Peyer's patch (tissue), 4 donors: ENCODE results near the gene PPIB. TPM values are rescaled to one million over a fixed set of nuclear protein-coding genes. Genes with fewer than 3 reads are reported as not detected.

ENCODE experiments used
- DNase-seq, 3 donors: peaks; one replicate each; pipeline ENCODE4 v3.0.0-alpha.2; 2017 to 2019
- H3K27ac ChIP-seq, 4 donors: fragments of 200-600 bp; sonication (generic); one replicate each; pipeline ENCODE4 v1.5.1; 2016 to 2019
- H3K27me3 ChIP-seq, 2 donors: fragments of 200-600 bp; sonication (generic); one replicate each; pipeline ENCODE4 v1.5.1; 2019
- H3K36me3 ChIP-seq, 3 donors: fragments of 200-600 bp; sonication (generic); one replicate each; pipeline ENCODE4 v1.5.1; 2016 to 2019
- H3K4me1 ChIP-seq, 4 donors: fragments of 200-600 bp; sonication (generic); one replicate each; pipeline ENCODE4 v1.5.1; 2016 to 2019
- H3K4me3 ChIP-seq, 4 donors: fragments of 200-600 bp; sonication (generic); 1 replicate in 3 of 4; 2 replicates in 1 of 4; pipeline ENCODE4 v1.5.1; 2016 to 2019; ENCODE audit warnings: mild to moderate bottlenecking in 1 of 4
- H3K9me3 ChIP-seq, 4 donors: fragments of 200-600 bp; sonication (generic); one replicate each; pipeline ENCODE4 v1.5.1; 2016 to 2019; ENCODE audit warnings: mild to moderate bottlenecking in 1 of 4
- POLR2A ChIP-seq, 2 donors: fragments of 450-650 bp; IDR thresholded peaks; one replicate each; pipeline ENCODE4 v1.5.1; 2017; ENCODE audit warnings: antibody characterized with exemption in 2 of 2, mild to moderate bottlenecking in 2 of 2, moderate library complexity in 2 of 2
- total RNA-seq, 4 donors: library from RNA; depleted of rRNA; stranded (reverse); fragments of >200 nt; gene quantifications; one replicate each; pipeline ENCODE4 v1.1.0, GENCODE V29; 2016
- TF ChIP-seq, protein P1 (sequence below), 6 experiments: fragments of 450-650 bp in 4 of 6; fragments of 200-600 bp in 2 of 6; sonication (generic) in 1 of 6; IDR thresholded peaks; one replicate each; pipeline ENCODE4 v1.5.1; 2017 to 2019; ENCODE audit warnings: antibody characterized with exemption in 6 of 6, mild to moderate bottlenecking in 3 of 6, moderate library complexity in 1 of 6

The PPIB gene
- total RNA-seq, 4 donors from 2014 or later, result 120 to 244 (median 200) TPM

DNA sequence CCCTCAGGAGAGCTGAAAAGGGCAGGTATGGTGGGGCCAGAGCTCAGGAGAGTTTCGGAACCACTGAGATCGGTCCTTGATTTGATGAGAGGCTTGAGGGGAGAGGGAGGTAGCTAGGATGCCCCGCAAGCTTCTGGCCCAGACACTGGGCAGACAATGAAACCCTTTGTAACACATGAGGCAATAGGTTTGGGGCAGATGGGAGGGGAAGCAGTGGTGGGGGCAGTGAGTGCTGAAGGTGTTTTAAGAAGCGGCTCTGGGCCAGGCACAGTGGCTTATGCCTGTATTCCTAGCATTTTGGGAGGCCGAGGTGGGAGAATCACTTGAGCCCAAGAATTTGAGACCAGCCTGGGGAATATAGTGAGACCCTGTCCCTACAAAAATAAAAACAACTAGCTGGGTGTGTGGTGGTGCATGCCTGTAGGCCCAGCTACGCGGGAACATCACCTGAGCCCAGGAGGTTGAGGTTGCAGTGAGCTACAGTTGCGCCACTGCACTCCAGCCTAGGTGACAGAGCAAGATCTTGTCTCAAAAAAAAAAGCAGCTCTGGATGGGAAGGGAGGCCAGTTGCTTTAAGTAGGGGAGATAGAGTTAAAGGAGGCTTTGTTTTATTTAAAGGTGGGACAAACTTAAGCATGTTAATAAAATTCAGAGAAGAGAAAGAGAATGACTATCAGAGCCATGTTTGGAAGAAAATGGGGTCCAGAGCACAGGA is 20.9 kb downstream of the PPIB start:
- DNase-seq, result no peak
- H3K27me3 ChIP-seq, result no peaks in the 10 kb centered on the region
- H3K4me3 ChIP-seq, result no peak overlapping the region
- TF ChIP-seq, protein P1, sequence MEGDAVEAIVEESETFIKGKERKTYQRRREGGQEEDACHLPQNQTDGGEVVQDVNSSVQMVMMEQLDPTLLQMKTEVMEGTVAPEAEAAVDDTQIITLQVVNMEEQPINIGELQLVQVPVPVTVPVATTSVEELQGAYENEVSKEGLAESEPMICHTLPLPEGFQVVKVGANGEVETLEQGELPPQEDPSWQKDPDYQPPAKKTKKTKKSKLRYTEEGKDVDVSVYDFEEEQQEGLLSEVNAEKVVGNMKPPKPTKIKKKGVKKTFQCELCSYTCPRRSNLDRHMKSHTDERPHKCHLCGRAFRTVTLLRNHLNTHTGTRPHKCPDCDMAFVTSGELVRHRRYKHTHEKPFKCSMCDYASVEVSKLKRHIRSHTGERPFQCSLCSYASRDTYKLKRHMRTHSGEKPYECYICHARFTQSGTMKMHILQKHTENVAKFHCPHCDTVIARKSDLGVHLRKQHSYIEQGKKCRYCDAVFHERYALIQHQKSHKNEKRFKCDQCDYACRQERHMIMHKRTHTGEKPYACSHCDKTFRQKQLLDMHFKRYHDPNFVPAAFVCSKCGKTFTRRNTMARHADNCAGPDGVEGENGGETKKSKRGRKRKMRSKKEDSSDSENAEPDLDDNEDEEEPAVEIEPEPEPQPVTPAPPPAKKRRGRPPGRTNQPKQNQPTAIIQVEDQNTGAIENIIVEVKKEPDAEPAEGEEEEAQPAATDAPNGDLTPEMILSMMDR (IDR thresholded peaks at IDR 0.05), result no peak
- no peak for TF ChIP-seq POLR2A (IDR thresholded peaks at IDR 0.05)
- H3K9me3 ChIP-seq, result no peaks in the 10 kb centered on the region
- no peaks in the 10 kb centered on the region for H3K4me1 ChIP-seq
- H3K27ac ChIP-seq, result no peak overlapping the region
- peaks cover 0 to 49% (median 0%) of the 10 kb centered on the region in 3 donors for H3K36me3 ChIP-seq

DNA sequence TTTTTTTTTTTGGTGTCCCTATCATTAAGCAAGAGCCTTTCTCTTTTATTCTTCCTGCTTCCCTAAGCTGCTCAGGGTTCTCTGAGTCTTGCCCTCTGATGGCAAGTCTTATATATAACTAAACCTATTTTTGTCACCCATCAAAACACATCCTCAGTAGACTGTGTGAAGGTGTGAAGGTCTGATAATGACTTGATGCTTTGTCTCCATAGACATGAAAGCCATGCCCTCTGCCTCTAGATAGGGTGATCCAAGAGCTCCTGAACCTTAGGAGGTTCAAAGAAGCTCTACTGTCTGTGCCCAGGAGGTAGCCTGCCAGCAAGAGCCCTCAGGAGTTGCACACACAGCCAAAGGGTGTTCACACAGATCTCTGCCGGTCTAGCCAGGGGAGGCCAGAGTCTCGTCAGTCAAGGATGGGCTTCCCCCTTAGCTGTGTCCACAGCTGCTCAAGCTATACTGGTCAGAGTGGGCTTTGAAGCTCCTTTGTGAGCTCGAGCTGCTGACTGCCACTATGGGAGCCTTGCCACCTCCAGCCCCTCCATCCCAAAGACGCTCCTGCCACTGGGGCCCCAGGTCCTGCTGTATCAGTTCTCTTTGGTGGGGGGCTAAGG is 24.4 kb downstream of the PPIB start:
- Histone ChIP-seq H3K9me3 (no peaks in the 10 kb centered on the region), H3K36me3 (peaks cover 0 to 74% (median 0%) of the 10 kb centered on the region in 3 donors), H3K27me3 (no peaks in the 10 kb centered on the region), H3K4me1 (no peaks in the 10 kb centered on the region), H3K4me3 (no peak overlapping the region), H3K27ac (no peak overlapping the region)
- TF ChIP-seq, protein P1 (IDR thresholded peaks at IDR 0.05), result no peak
- no peak for TF ChIP-seq POLR2A (IDR thresholded peaks at IDR 0.05)
- no peak for DNase-seq

DNA sequence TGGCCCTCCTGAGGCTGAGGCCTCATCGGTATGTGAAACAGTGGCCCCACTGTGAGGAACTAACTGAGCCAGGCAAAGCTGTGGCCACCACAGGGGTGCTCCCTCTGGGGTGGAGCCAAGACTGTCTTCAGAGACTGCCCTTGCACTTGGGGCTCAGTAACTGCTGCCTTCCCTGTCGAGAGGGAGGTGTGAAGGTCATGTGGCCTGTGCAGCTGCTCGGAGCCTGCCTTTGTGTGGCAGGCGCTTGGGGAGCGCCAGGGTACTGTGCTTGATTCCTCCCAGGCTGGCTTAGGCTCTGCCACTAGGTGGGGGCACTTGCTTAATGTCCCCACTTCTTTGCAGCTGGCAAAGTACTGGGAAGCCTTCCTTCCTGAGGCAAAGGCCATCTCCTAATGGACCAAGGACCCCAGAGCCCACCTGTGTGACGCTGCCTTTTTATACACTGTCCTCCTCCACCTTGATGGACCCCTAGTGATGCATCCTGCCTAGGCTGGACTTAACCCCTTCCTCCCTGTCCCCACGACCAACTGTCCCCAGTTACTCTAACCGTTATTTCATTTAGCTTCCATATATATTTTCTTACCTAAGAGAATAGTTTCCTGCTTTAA is 25.5 kb downstream of the PPIB start:
- H3K27ac ChIP-seq, result no peak overlapping the region
- peaks cover 0 to 78% (median 0%) of the 10 kb centered on the region in 3 donors for H3K36me3 ChIP-seq
- DNase-seq, result peak in 2 of 3 donors; percentile 54 to 58
- no peaks in the 10 kb centered on the region for H3K9me3 ChIP-seq
- TF ChIP-seq POLR2A (IDR thresholded peaks at IDR 0.05), result no peak
- TF ChIP-seq, protein P1 (IDR thresholded peaks at IDR 0.05), result peak in 2 of 6 experiments; percentile 12 to 16
- H3K4me3 ChIP-seq, result no peak overlapping the region
- H3K4me1 ChIP-seq, result no peaks in the 10 kb centered on the region
- H3K27me3 ChIP-seq, result no peaks in the 10 kb centered on the region

DNA sequence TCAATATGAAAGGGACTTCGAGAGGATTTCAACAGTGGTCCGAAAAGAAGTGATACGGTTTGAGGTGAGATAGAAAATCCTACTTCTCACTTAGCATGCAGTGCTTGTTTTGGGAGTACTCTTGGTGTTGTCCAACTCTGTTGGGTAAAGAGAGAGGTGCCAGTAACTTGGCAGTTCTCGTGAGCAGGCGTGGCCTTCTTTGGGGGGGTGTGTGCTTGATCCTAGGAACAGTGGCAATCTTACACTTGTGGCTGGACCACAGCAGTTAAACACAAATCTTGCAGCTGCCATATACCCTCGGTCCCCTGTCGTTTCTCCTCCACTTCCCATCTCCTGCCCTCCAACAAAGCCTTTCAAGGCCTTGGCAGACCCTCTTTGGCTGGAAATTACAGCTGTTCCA is 26.5 kb downstream of the PPIB start:
- Histone ChIP-seq H3K27me3 (no peaks in the 10 kb centered on the region), H3K36me3 (peaks cover 0 to 80% (median 0%) of the 10 kb centered on the region in 3 donors), H3K4me1 (no peaks in the 10 kb centered on the region), H3K4me3 (no peak overlapping the region), H3K9me3 (no peaks in the 10 kb centered on the region), H3K27ac (no peak overlapping the region)
- no peak for DNase-seq
- TF ChIP-seq, protein P1 (IDR thresholded peaks at IDR 0.05), result no peak
- TF ChIP-seq POLR2A (IDR thresholded peaks at IDR 0.05), result no peak

DNA sequence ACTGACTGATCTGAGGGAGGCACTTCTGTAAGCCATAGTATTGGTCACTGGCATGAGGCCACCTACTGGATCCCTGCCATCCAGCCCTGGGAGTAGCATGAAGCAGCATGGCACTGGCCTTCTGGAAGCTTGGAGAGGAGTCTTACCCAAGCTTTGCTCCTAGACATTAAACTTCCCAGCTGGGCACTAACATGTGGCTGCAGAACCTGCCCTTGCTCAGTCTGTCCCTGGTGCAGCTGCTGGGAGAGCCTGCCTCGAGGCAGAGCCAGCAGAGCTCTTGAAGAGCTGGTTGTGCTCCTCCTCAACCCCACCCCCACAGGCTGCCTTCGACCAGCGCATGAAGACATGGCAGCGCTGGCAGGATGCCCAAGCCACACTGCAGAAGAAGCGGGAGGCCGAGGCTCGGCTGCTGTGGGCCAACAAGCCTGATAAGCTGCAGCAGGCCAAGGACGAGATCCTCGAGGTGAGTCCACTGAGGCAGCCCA is 28.4 kb downstream of the PPIB start:
- H3K36me3 ChIP-seq, result peaks cover 0 to 95% (median 0%) of the 10 kb centered on the region in 3 donors
- TF ChIP-seq, protein P1 (IDR thresholded peaks at IDR 0.05), result no peak
- TF ChIP-seq POLR2A (IDR thresholded peaks at IDR 0.05), result no peak
- no peak for DNase-seq
- no peaks in the 10 kb centered on the region for H3K9me3 ChIP-seq
- H3K4me1 ChIP-seq, result no peaks in the 10 kb centered on the region
- no peak overlapping the region for H3K4me3 ChIP-seq
- H3K27me3 ChIP-seq, result no peaks in the 10 kb centered on the region
- H3K27ac ChIP-seq, result no peak overlapping the region
